Hepatocyte (in vitro differentiated cells): ENCODE data around the gene KCNN3.

Source experiments
- CTCF ChIP-seq: fragments of 200-600 bp; sonication (generic); IDR thresholded peaks from 2 replicates; pipeline ENCODE4 v1.5.1; 2016; ENCODE audit warnings: antibody characterized with exemption, mild to moderate bottlenecking; ENCODE audit not compliant: poor library complexity
- EZH2 ChIP-seq: fragments of 200-600 bp; sonication (generic); IDR thresholded peaks from 2 replicates; pipeline ENCODE4 v1.6.1; 2016; ENCODE audit warnings: antibody characterized with exemption, mild to moderate bottlenecking, borderline replicate concordance
- EZH2phosphoT487 ChIP-seq: fragments of 200-600 bp; sonication (generic); IDR thresholded peaks from one replicate; pipeline ENCODE4 v1.6.1; 2018; ENCODE audit warnings: antibody characterized with exemption, mild to moderate bottlenecking, low read depth, moderate library complexity; ENCODE audit not compliant: unreplicated experiment, severe bottlenecking

- TF ChIP-seq CTCF: no peak
- TF ChIP-seq EZH2phosphoT487: no peak
- TF ChIP-seq EZH2: no peak
Measured at GRCh38 chr1:154703170-154703569, 166.9 kb downstream of the KCNN3 start.
